ENCODE data around the gene ZNF662.

The ZNF662 gene

DNA sequence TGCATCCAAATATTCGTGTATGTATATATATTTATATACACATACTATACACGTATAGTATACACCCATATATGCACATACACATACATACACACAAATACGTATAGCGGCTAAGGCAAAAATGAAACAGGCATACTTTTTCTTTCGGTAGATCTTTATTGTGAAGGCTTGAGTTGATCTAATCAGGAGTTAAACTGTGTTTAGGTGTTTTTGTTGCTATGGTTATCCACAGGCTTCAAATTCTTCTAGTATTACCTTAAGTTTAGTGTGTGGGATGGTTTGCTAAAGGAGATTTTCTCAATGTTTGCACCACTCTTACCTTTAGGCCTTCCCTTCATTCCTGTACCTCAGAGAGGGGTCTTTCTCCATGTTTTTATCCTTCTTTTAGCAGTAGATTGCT is 28.2 kb downstream of the ZNF662 start:
- no peaks in the 10 kb centered on the region for H3K36me3 ChIP-seq (replicated peaks)
- no peak for DNase-seq
- no peak overlapping the region for H3K4me3 ChIP-seq (ENCODE audit: low read depth, low read length)
- H3K27ac ChIP-seq, result no peak overlapping the region
- in situ Hi-C loops (cut with HindIII; ENCODE audit: low pct_ligation_motif_present, low sequenced_read_pairs), result no loop called here
- H3K27me3 ChIP-seq (replicated peaks), result no peaks in the 10 kb centered on the region
- TF ChIP-seq, protein P1, sequence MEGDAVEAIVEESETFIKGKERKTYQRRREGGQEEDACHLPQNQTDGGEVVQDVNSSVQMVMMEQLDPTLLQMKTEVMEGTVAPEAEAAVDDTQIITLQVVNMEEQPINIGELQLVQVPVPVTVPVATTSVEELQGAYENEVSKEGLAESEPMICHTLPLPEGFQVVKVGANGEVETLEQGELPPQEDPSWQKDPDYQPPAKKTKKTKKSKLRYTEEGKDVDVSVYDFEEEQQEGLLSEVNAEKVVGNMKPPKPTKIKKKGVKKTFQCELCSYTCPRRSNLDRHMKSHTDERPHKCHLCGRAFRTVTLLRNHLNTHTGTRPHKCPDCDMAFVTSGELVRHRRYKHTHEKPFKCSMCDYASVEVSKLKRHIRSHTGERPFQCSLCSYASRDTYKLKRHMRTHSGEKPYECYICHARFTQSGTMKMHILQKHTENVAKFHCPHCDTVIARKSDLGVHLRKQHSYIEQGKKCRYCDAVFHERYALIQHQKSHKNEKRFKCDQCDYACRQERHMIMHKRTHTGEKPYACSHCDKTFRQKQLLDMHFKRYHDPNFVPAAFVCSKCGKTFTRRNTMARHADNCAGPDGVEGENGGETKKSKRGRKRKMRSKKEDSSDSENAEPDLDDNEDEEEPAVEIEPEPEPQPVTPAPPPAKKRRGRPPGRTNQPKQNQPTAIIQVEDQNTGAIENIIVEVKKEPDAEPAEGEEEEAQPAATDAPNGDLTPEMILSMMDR (IDR thresholded peaks at IDR 0.05; ENCODE audit: low read depth, low read length, missing control alignments), result no peak

DNA sequence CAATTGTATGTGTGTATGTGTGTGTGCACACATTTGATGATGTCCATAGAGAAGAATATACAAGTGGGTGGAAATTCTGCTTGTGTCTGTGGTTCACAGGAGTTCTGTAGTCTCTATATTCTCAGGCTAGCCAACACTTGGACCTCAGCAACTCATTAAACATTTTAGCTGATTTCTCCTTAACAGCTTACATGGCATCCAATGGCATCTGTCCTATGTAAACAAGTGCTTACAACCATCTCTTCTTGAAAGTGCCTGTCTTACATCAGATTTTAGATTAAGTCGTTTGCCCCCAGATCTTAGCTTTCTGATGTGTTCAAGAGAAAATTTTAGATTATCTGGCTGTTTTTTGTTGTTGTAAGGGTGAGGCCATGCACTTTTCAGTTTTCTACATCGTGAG is 29.0 kb downstream of the ZNF662 start:
- TF ChIP-seq, protein P1 (IDR thresholded peaks at IDR 0.05; ENCODE audit: low read depth, low read length, missing control alignments), result no peak
- no peak for DNase-seq
- in situ Hi-C loops (cut with HindIII; ENCODE audit: low pct_ligation_motif_present, low sequenced_read_pairs), result no loop called here
- no peak overlapping the region for H3K27ac ChIP-seq
- H3K4me3 ChIP-seq (ENCODE audit: low read depth, low read length), result no peak overlapping the region
- H3K36me3 ChIP-seq (replicated peaks), result no peaks in the 10 kb centered on the region
- no peaks in the 10 kb centered on the region for H3K27me3 ChIP-seq (replicated peaks)

DNA sequence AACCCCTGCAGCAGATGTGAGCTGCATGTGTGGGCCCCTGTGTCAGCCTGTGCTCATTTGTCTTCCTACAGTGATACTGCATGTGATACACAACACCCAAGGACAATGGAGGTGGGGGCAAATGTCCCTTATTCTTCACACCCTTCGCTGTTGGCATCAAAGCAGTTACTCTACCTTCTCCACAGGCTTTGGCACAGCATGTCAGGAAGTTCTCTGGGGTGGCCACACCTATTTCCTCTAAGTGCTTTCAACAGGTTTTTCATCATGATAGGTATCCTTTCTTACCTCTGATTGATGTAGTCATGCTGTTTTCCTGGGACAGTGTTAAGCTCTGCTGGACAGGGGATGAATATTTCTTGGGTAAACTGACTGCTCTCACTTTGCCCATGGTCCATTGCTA is 29.5 kb downstream of the ZNF662 start:
- in situ Hi-C loops (cut with HindIII; ENCODE audit: low pct_ligation_motif_present, low sequenced_read_pairs), result no loop called here
- Histone ChIP-seq H3K36me3 (replicated peaks) (no peaks in the 10 kb centered on the region), H3K27ac (no peak overlapping the region), H3K4me3 (ENCODE audit: low read depth, low read length) (no peak overlapping the region), H3K27me3 (replicated peaks) (no peaks in the 10 kb centered on the region)
- TF ChIP-seq, protein P1 (IDR thresholded peaks at IDR 0.05; ENCODE audit: low read depth, low read length, missing control alignments), result no peak
- no peak for DNase-seq

DNA sequence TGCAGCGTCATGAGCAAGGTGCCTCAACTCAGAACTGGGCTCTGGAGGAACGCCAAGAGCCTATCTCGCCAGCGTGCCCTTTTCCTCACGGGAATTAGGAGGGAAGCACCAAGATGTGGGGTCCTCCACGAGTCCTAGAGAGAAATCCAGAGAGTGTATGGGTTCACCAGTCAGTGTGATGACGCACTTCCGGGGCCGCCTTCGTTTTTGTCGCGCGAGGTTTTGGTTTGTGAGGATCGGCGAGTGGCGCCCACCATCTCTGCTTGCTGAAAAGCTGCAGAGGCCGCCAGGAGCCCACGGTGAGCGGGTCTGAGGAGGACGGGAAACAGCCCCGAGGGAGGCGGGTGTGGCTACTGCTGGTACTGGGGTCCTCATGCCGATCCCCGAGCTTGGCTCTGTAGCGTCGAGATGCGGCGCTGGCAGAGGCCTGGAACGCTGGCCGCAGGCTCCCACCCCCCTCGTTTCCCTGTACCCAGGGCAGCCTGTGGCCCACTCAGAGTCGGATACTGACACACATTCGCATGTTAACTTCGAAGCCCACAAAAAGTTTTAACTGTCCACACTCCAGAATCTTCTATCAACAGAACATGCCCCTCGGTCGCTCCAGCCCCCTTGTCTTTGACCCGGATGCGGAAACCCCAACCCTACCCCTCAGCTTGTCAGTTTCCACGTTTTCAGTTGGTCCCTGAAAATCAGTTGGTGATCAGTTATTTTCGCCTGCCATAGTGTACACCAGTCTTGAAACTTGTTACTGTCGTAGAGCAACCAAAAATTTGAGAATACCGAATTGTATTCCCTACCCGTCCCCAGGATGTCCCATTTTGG is 30.4 kb downstream of the ZNF662 start:
- TF ChIP-seq, protein P1 (IDR thresholded peaks at IDR 0.05; ENCODE audit: low read depth, low read length, missing control alignments), result no peak
- Histone ChIP-seq H3K27me3 (replicated peaks) (no peaks in the 10 kb centered on the region), H3K27ac (no peak overlapping the region), H3K36me3 (replicated peaks) (no peaks in the 10 kb centered on the region), H3K4me3 (ENCODE audit: low read depth, low read length) (peak overlapping the region; percentile 53)
- DNase-seq, result peak; percentile 45
- in situ Hi-C loops (cut with HindIII; ENCODE audit: low pct_ligation_motif_present, low sequenced_read_pairs), result no loop called here

DNA sequence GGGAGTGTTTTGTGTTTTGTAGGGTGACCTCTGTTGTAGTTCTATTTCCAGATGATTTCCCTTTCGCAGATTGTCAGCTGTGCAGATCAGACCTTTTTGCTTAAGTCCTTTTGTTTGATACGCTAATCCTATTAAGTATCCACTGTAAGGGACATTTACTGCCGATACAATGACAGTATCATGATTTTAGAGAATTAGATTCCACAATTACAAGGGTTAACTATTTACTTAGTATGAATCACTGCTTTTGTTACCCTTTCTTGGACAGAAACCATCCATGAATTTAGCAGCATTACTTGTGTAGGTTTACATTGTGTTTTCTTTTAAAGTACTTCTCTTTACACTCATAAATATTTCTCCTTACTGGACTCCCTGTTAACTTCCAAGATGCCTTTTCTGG is 31.4 kb downstream of the ZNF662 start:
- H3K4me3 ChIP-seq (ENCODE audit: low read depth, low read length), result no peak overlapping the region
- no peak for DNase-seq
- in situ Hi-C loops (cut with HindIII; ENCODE audit: low pct_ligation_motif_present, low sequenced_read_pairs), result no loop called here
- no peaks in the 10 kb centered on the region for H3K36me3 ChIP-seq (replicated peaks)
- no peaks in the 10 kb centered on the region for H3K27me3 ChIP-seq (replicated peaks)
- no peak overlapping the region for H3K27ac ChIP-seq
- TF ChIP-seq, protein P1 (IDR thresholded peaks at IDR 0.05; ENCODE audit: low read depth, low read length, missing control alignments), result no peak

DNA sequence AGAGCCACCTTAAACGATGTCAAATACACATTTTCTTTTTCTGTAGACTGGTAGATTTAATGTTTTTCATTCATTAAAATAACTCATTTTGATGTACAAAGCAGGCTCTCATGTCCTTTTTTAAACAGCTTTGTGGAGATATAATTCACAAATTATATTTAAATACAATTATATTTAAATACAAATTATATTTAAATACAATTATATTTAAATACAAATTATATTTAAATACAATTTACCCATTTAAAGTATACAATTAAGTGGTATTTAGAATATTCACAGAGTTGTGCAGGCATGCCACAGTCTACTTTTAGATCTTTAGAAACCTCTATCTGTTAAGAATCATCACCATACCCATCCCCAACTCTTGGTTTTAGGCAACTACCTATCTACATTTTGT is 36.8 kb downstream of the ZNF662 start:
- H3K27ac ChIP-seq, result no peak overlapping the region
- DNase-seq, result no peak
- in situ Hi-C loops (cut with HindIII; ENCODE audit: low pct_ligation_motif_present, low sequenced_read_pairs), result no loop called here
- no peaks in the 10 kb centered on the region for H3K36me3 ChIP-seq (replicated peaks)
- H3K27me3 ChIP-seq (replicated peaks), result no peaks in the 10 kb centered on the region
- TF ChIP-seq, protein P1 (IDR thresholded peaks at IDR 0.05; ENCODE audit: low read depth, low read length, missing control alignments), result no peak
- no peak overlapping the region for H3K4me3 ChIP-seq (ENCODE audit: low read depth, low read length)

Data from brain microvascular endothelial cell (primary cell).